A549 treated with DMSO at 1 μM for 4 hours (cell line): ENCODE data around the gene TIPARP. TPM values are rescaled to one million over a fixed set of nuclear protein-coding genes. Genes with fewer than 3 reads are reported as not detected.

Experiments
- total RNA-seq: library from RNA; stranded (reverse); fragments of 200-300 nt; extraction: Qiagen RNA extraction; gene quantifications from 5 replicates; pipeline ENCODE4 v1.2.3, GENCODE V29; 2022; ENCODE audit warnings: low read depth

TIPARP gene, protein sequence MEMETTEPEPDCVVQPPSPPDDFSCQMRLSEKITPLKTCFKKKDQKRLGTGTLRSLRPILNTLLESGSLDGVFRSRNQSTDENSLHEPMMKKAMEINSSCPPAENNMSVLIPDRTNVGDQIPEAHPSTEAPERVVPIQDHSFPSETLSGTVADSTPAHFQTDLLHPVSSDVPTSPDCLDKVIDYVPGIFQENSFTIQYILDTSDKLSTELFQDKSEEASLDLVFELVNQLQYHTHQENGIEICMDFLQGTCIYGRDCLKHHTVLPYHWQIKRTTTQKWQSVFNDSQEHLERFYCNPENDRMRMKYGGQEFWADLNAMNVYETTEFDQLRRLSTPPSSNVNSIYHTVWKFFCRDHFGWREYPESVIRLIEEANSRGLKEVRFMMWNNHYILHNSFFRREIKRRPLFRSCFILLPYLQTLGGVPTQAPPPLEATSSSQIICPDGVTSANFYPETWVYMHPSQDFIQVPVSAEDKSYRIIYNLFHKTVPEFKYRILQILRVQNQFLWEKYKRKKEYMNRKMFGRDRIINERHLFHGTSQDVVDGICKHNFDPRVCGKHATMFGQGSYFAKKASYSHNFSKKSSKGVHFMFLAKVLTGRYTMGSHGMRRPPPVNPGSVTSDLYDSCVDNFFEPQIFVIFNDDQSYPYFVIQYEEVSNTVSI
- total RNA-seq, result 30.2 to 43.6 TPM (median 35.7 TPM) in 5 replicates

DNA sequence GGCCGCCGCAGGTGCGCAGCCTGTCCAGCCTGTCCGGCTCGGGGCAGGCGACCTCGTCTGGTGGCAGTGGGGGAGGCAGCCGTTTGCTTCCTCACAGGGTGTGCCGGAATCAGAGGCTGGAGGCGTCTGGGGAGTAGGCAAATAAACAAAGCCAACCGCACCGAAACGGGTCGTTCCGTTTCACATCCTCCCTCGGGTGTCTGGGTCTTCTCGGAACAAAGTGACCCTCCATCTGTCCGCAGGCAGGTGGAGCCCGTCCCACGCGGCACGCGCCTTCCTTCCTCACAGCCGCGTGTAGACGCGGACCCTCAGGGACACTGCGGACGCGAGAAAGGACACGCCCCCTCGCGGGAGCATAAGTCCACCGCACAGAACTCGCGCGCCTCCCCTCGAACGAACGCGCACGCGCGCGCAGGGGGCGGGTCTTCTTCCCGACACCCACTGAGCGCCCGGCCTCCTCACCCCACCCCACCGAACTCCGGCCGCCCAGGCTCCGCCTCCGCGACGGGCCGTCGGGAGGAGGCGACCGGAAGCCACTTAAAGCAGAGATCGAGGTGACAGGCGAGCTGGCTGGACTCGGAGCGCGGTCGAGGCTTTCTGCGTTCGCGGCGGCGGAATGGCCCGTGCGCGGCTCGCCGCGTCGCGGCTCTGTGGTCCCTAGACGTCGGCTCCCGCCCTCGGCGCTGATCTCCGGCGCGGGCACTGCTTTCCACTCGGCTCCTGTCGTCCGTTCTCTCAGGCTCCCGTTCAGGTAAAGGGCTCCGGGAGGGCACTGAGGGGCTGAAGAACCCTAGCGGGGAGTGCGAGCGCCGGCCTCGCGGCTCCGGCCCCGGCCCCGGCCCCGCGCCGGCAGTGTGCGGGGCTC is at the start of gene TIPARP:
Gene TIPARP, plus strand, starts transcription at position 545 of the 865 bp plus-strand sequence. CDS start 3,108 bp downstream, outside the sequence.

Other genes with a start within 250 kb of the TIPARP start
- gene SSR3, start 119.5 kb upstream of the TIPARP start, total RNA-seq, result 153 to 208 TPM (median 197 TPM) in 5 replicates
- gene LEKR1, start 151.8 kb downstream of the TIPARP start, total RNA-seq, result 0.39 to 1.1 TPM (median 1.0 TPM) in 5 replicates